T-cell (primary cell): ENCODE measurements around the gene MIA2. TPM values are rescaled to one million over a fixed set of nuclear protein-coding genes. Genes with fewer than 3 reads are reported as not detected.

ENCODE experiments used
- ATAC-seq, 4 experiments: fragments of 200-7000 bp in 3 of 4; fragments of 150-1000 bp in 1 of 4; cut with Tn5 transposase; replicated peaks in 1 of 4; 1 replicate in 3 of 4; 2 replicates in 1 of 4; pipeline ENCODE4 v1.10.0; 2021; ENCODE audit warnings: moderate library complexity in 3 of 4, mild to moderate bottlenecking in 2 of 4, moderate number of reproducible peaks in 1 of 4
- CTCF ChIA-PET, 2 donors: fragments of 300-600 bp; sonication (Branson Sonifier 250); formaldehyde crosslinking; loops; one replicate each; lab custom pipeline; 2022; ENCODE audit warnings: antibody characterized with exemption in 2 of 2; lab: Charles Lee
- POLR2A ChIA-PET, 2 donors: fragments of 300-600 bp; sonication (Branson Sonifier 250); formaldehyde crosslinking; loops; one replicate each; lab custom pipeline; 2022; ENCODE audit warnings: antibody characterized with exemption in 2 of 2; lab: Charles Lee
- DNase-seq, 35 experiments: peaks; one replicate each; pipeline versions ENCODE4 v3.0.0 to v3.0.0-alpha.2; 2013 to 2023
- H3K27ac ChIP-seq: one replicate; pipeline ENCODE4 v1.5.1; 2013; ENCODE audit warnings: low read length
- H3K27me3 ChIP-seq, 2 experiments: replicated peaks in 1 of 2; 1 replicate in 1 of 2; 2 replicates in 1 of 2; pipeline versions ENCODE4 v1.6.1 to v1.7.0; 2013; ENCODE audit warnings: low read length in 1 of 2, mixed read lengths in 1 of 2; ENCODE audit not compliant: control insufficient read depth in 2 of 2, insufficient read depth in 2 of 2; ENCODE audit errors: extremely low read depth in 1 of 2
- H3K36me3 ChIP-seq, 2 donors: 1 replicate in 1 of 2; 2 replicates in 1 of 2; pipeline versions ENCODE4 v1.6.1 to v1.7.0; 2013; ENCODE audit warnings: low read length in 1 of 2; ENCODE audit not compliant: control insufficient read depth in 2 of 2, insufficient read depth in 1 of 2; ENCODE audit errors: extremely low read depth in 1 of 2
- H3K4me1 ChIP-seq, 2 experiments: 1 replicate in 1 of 2; 2 replicates in 1 of 2; pipeline versions ENCODE4 v1.6.1 to v1.7.0; 2013; ENCODE audit warnings: low read length in 2 of 2, mixed read lengths in 1 of 2; ENCODE audit not compliant: insufficient read depth in 2 of 2, control insufficient read depth in 1 of 2; ENCODE audit errors: extremely low read depth in 1 of 2
- H3K4me3 ChIP-seq, 2 donors: 1 replicate in 1 of 2; 2 replicates in 1 of 2; pipeline versions ENCODE4 v1.5.1 to v1.7.0; 2013; ENCODE audit warnings: mild to moderate bottlenecking in 2 of 2, low read length in 1 of 2, moderate library complexity in 1 of 2; ENCODE audit not compliant: control insufficient read depth in 1 of 2; ENCODE audit errors: extremely low read depth in 1 of 2
- H3K9me3 ChIP-seq: 2 replicates; pipeline ENCODE4 v1.7.0; 2013
- H3K27ac Mint-ChIP-seq, 2 donors: one replicate each; pipeline ENCODE4 v1.8.0; 2020 to 2021; ENCODE audit warnings: mild to moderate bottlenecking in 2 of 2, mixed read lengths in 2 of 2
- H3K27me3 Mint-ChIP-seq, 2 donors: one replicate each; pipeline ENCODE4 v1.8.0; 2021 to 2022; ENCODE audit warnings: mixed read lengths in 2 of 2
- H3K36me3 Mint-ChIP-seq: one replicate; pipeline ENCODE4 v1.8.0; 2021; ENCODE audit warnings: mixed read lengths
- H3K4me1 Mint-ChIP-seq, 3 donors: one replicate each; pipeline ENCODE4 v1.8.0; 2020 to 2022; ENCODE audit warnings: mixed read lengths in 3 of 3, mild to moderate bottlenecking in 1 of 3
- H3K4me3 Mint-ChIP-seq, 3 donors: one replicate each; pipeline ENCODE4 v1.8.0; 2020 to 2022; ENCODE audit warnings: mild to moderate bottlenecking in 3 of 3, mixed read lengths in 3 of 3, moderate library complexity in 3 of 3
- H3K9me3 Mint-ChIP-seq, 3 donors: one replicate each; pipeline ENCODE4 v1.8.0; 2020 to 2022; ENCODE audit warnings: mixed read lengths in 3 of 3
- WGBS: methylation state at CpG from one replicate; pipeline ENCODE4 v1.1.5; 2013; ENCODE audit warnings: missing lambda C conversion rate; ENCODE audit not compliant: insufficient coverage; 5-methylcytosine and 5-hydroxymethylcytosine counted together
- total RNA-seq, 35 experiments: library from RNA in 6 of 35; stranded (reverse) in 6 of 35; fragments of 120-200 nt in 1 of 35; gene quantifications; one replicate each; pipeline versions ENCODE4 v1.2.1 to v1.2.4 and lab custom pipeline; 2013 to 2026

The MIA2 gene
- total RNA-seq, 5 donors from 2014 or later (not counting 1 experiment from before 2014, with no cell fraction given): 24.8 to 28.3 (median 25.5) TPM

DNA sequence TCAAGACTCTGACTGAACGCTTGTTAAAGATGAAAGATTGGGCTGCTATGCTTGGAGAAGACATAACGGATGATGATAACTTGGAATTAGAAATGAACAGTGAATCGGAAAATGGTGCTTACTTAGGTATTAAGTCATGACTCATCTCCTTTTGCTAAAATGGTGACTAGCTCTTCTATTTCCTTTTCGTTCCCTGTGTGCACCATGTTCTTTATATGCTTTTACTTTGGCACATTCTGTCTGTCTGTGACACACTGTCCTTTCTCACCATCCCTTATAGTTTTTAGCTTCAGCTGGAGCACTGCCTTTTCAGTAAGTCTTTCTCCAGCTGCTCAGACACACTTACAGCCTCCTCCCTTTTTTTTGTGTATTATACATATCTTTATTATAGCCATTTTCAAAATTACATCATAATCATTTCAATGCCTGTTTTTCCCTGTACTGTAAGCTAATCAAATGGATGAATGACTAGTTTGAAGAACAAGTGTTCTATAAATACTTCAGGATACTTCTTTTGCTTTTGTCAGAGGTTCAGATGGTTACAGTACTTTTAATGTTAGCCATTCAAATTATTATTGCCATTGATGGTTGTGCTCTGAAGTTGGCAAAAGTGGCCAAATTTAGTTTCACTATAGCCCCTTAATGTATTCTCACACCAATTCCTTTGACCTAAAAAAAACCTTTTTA, 68.6 kb downstream of the MIA2 start:
- Histone ChIP-seq H3K36me3 (peaks cover 0 to 34% of the 10 kb centered on the region in 2 donors), H3K4me1 (no peaks in the 10 kb centered on the region), H3K27ac (no peak overlapping the region), H3K4me3 (no peak overlapping the region), H3K9me3 (no peaks in the 10 kb centered on the region), H3K27me3 (no peaks in the 10 kb centered on the region)
- Mint-ChIP-seq H3K27me3 (no peaks in the 10 kb centered on the region), H3K9me3 (no peaks in the 10 kb centered on the region), H3K4me3 (no peak overlapping the region), H3K27ac (no peak overlapping the region), H3K36me3 (peaks cover 62% of the 10 kb centered on the region), H3K4me1 (peaks cover 0 to 2% (median 0%) of the 10 kb centered on the region in 3 donors)
- WGBS: no CpG with 5 or more reads among the region's 4 CpGs
- DNase-seq (no peak), ATAC-seq (no peak)
- ChIA-PET POLR2A (no interaction called here), CTCF (interaction anchor here in 1 of 2 donors (0.5 kb wide), 1 partner anchor 10 kb away, joined by 3 read pairs; no protein-coding TSS in a partner anchor)

DNA sequence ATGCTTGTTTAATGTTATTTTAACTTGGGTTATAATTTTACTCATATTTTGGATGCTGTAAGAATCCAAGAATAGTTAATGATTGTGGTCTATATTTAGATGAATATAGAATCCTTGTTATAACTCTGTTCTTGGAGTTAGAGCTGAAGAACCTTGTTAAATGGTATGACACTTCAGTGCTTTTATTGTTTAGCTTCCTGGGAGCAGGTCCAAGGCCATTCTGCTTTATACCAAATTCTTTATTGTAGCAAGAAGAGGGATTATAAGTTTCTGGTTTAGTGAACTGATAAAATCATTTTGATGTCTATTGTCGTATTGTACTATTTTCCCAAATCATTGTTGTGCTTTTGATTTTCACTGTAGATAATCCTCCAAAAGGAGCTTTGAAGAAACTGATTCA, 69.4 kb downstream of the MIA2 start:
- H3K4me3 ChIP-seq: no peak overlapping the region
- no peak overlapping the region for H3K27ac Mint-ChIP-seq
- DNase-seq: no peak
- H3K36me3 Mint-ChIP-seq: peaks cover 55% of the 10 kb centered on the region
- H3K27ac ChIP-seq: no peak overlapping the region
- H3K27me3 Mint-ChIP-seq: no peaks in the 10 kb centered on the region
- no peak overlapping the region for H3K4me3 Mint-ChIP-seq
- no peaks in the 10 kb centered on the region for H3K9me3 Mint-ChIP-seq
- ChIA-PET CTCF (no interaction called here), POLR2A (no interaction called here)
- H3K27me3 ChIP-seq: no peaks in the 10 kb centered on the region
- no peaks in the 10 kb centered on the region for H3K9me3 ChIP-seq
- peaks cover 0 to 2% (median 0%) of the 10 kb centered on the region in 3 donors for H3K4me1 Mint-ChIP-seq
- ATAC-seq: no peak
- H3K4me1 ChIP-seq: no peaks in the 10 kb centered on the region
- peaks cover 0 to 26% of the 10 kb centered on the region in 2 donors for H3K36me3 ChIP-seq
- no CpG with 5 or more reads among the region's 1 CpG for WGBS

DNA sequence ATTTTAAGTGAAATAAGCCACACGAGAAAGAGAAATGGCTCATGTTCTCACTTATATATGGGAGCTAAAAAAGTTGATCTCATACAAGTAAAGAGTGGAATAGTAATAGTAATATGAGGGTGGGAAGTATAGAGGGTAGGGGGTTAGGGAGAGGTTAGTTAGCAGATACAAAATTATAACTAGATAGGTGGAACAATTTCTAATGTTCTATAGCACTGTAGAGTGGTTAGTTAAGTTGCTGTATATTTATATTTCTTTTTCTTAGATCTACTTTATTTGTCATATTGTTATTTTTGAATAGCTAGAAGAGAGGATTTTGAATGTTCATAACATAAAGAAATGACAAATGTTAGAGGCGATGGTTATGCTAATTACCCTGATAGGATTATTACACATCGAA, 74.1 kb downstream of the MIA2 start:
- H3K36me3 Mint-ChIP-seq: peaks cover 57% of the 10 kb centered on the region
- POLR2A ChIA-PET: no interaction called here
- no peak overlapping the region for H3K27ac Mint-ChIP-seq

DNA sequence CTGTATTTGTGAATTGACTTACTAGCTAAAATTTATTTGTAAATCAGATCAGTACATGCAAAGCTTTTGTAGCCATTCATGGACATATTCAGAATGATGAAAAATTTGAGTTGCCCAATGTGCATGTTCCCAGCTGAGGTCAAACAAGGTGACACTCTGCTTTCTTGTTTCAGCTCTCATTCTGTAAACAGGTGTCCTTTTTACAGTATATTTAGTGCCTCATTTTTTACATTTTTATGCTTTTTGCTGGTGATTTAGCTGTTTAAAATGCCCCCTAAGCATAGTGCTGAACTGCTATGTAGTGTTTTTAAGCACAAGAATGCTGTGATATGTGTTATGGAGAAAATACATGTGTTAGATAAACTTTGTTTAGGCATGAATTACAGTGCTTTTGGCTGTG, 76.3 kb downstream of the MIA2 start:
- Histone ChIP-seq H3K9me3 (no peaks in the 10 kb centered on the region), H3K4me3 (no peak overlapping the region), H3K36me3 (peaks cover 0 to 29% of the 10 kb centered on the region in 2 donors), H3K4me1 (no peaks in the 10 kb centered on the region), H3K27me3 (no peaks in the 10 kb centered on the region), H3K27ac (no peak overlapping the region)
- peaks cover 39% of the 10 kb centered on the region for H3K36me3 Mint-ChIP-seq
- ChIA-PET CTCF (interaction anchor here in 1 of 2 donors (1.0 kb wide), 1 partner anchor 122 kb away, joined by 3 read pairs; no protein-coding TSS in a partner anchor), POLR2A (interaction anchor here in 1 of 2 donors (0.6 kb wide), 1 partner anchor 13 kb away, joined by 3 read pairs; no protein-coding TSS in a partner anchor)
- no peak for ATAC-seq
- H3K9me3 Mint-ChIP-seq: no peaks in the 10 kb centered on the region
- H3K27ac Mint-ChIP-seq: no peak overlapping the region
- no peak for DNase-seq
- no peak overlapping the region for H3K4me3 Mint-ChIP-seq
- peaks cover 0 to 6% (median 2%) of the 10 kb centered on the region in 3 donors for H3K4me1 Mint-ChIP-seq
- no peaks in the 10 kb centered on the region for H3K27me3 Mint-ChIP-seq

More for the DNA sequence above, 74.1 kb downstream of the MIA2 start:
- 100% methylated on average over 1 of the region's 3 CpGs for WGBS
- peaks cover 0 to 6% (median 2%) of the 10 kb centered on the region in 3 donors for H3K4me1 Mint-ChIP-seq
- Histone ChIP-seq H3K4me1 (no peaks in the 10 kb centered on the region), H3K27ac (no peak overlapping the region), H3K36me3 (peaks cover 0 to 25% of the 10 kb centered on the region in 2 donors), H3K9me3 (no peaks in the 10 kb centered on the region), H3K27me3 (no peaks in the 10 kb centered on the region), H3K4me3 (no peak overlapping the region)
- no peak for ATAC-seq
- DNase-seq: no peak
- CTCF ChIA-PET: no interaction called here
- no peaks in the 10 kb centered on the region for H3K9me3 Mint-ChIP-seq
- no peaks in the 10 kb centered on the region for H3K27me3 Mint-ChIP-seq
- H3K4me3 Mint-ChIP-seq: no peak overlapping the region

DNA sequence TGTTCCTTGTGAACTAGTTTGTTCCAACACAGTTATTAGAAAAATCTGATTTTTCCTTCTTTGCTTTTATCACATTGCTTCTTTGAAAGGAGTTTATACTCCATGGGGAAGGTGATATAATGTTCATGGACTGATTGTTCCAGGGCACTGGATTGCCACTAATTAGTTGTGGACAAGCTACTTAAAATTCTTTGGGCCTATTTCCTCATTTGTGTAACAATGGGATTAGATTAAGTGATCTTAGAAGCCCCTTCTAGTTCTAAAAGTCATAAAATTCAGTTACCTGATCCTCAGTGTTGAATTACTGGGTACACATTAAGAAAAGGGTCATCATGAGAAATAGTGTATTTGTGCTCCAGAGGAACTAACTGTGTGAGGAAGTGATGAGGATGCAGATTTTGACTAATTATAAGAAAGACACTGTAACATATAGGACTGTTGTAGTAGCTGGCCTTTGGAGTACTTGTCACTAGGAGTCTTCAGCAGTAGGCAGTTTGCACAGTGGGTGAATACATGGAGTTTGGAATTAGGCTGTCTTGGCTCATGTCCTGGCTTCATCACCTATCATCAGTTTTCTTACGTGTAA, 82.2 kb downstream of the MIA2 start:
- Mint-ChIP-seq H3K36me3 (peaks cover 46% of the 10 kb centered on the region), H3K4me1 (no peaks in the 10 kb centered on the region), H3K27ac (no peak overlapping the region), H3K27me3 (no peaks in the 10 kb centered on the region), H3K9me3 (no peaks in the 10 kb centered on the region), H3K4me3 (no peak overlapping the region)
- ChIA-PET POLR2A (no interaction called here), CTCF (no interaction called here)
- H3K4me1 ChIP-seq: no peaks in the 10 kb centered on the region
- no CpG with 5 or more reads among the region's 1 CpG for WGBS
- no peak overlapping the region for H3K4me3 ChIP-seq
- no peak overlapping the region for H3K27ac ChIP-seq
- H3K27me3 ChIP-seq: no peaks in the 10 kb centered on the region
- ATAC-seq (no peak), DNase-seq (no peak)
- H3K9me3 ChIP-seq: no peaks in the 10 kb centered on the region
- peaks cover 3 to 36% of the 10 kb centered on the region in 2 donors for H3K36me3 ChIP-seq

DNA sequence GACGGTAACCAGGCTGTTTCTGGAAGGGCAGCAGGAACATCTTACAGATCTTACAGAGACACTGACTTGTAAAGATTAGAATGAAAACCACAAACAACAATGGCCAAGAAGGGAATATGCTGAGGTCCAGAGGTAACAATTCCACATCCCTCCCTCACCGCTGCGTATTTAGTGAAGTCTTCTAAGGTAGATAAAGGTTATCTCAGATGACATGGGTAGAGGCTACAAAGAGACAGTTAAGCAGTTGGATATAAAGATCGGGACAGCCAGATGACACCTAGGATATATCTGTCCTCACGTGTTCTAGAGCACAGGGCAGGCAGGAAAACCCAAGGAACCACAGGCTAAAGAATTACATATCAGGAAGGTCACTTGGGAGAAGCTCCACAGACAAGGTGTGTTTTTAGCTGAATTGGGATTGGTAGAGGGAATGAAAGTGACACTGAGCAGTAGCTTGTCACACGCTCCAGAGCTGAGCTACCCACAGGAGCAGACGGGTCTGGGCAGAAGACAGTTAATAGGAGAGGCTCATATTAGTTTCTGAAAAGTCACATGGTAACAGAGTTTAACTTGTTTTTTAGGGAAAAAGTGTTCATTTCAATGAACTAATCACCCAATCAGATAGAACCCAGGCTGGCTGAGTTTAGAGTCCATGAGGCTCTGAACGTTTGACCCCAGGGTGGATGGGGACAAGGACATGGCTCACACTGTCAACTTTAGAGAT, 83.3 kb downstream of the MIA2 start:
- Mint-ChIP-seq H3K4me1 (no peaks in the 10 kb centered on the region), H3K4me3 (no peak overlapping the region), H3K27me3 (no peaks in the 10 kb centered on the region), H3K9me3 (no peaks in the 10 kb centered on the region), H3K27ac (no peak overlapping the region), H3K36me3 (peaks cover 46% of the 10 kb centered on the region)
- ATAC-seq (no peak), DNase-seq (no peak)
- Histone ChIP-seq H3K9me3 (no peaks in the 10 kb centered on the region), H3K4me3 (no peak overlapping the region), H3K27me3 (no peaks in the 10 kb centered on the region), H3K4me1 (no peaks in the 10 kb centered on the region), H3K27ac (no peak overlapping the region), H3K36me3 (peaks cover 3 to 36% of the 10 kb centered on the region in 2 donors)
- ChIA-PET CTCF (no interaction called here), POLR2A (no interaction called here)
- WGBS: 100% methylated on average over 1 of the region's 8 CpGs
